ENCODE data around the gene LIN37.

GRCh38 chr19:35801828-35802227, 53.5 kb downstream of the LIN37 start:
- TF ChIP-seq, protein P1, sequence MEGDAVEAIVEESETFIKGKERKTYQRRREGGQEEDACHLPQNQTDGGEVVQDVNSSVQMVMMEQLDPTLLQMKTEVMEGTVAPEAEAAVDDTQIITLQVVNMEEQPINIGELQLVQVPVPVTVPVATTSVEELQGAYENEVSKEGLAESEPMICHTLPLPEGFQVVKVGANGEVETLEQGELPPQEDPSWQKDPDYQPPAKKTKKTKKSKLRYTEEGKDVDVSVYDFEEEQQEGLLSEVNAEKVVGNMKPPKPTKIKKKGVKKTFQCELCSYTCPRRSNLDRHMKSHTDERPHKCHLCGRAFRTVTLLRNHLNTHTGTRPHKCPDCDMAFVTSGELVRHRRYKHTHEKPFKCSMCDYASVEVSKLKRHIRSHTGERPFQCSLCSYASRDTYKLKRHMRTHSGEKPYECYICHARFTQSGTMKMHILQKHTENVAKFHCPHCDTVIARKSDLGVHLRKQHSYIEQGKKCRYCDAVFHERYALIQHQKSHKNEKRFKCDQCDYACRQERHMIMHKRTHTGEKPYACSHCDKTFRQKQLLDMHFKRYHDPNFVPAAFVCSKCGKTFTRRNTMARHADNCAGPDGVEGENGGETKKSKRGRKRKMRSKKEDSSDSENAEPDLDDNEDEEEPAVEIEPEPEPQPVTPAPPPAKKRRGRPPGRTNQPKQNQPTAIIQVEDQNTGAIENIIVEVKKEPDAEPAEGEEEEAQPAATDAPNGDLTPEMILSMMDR (IDR thresholded peaks at IDR 0.05; ENCODE audit: poor library complexity): no peak
- no peak for TF ChIP-seq EZH2 (IDR thresholded peaks at IDR 0.05; ENCODE audit: borderline replicate concordance)

Data from hepatocyte (in vitro differentiated cells).